Right lobe of liver (tissue), 4 donors: ENCODE measurements around the gene RAB2B.

Experiments used
- POLR2A ChIP-seq: fragments of 450-650 bp; IDR thresholded peaks from one replicate; pipeline ENCODE4 v1.6.1; 2017; ENCODE audit warnings: antibody characterized with exemption, mild to moderate bottlenecking
- TF ChIP-seq, protein P1 (sequence below), 4 donors: fragments of 200-600 bp in 3 of 4; fragments of 450-650 bp in 1 of 4; IDR thresholded peaks; one replicate each; pipeline versions ENCODE4 v1.5.1 to v1.8.0; 2016 to 2022; ENCODE audit warnings: antibody characterized with exemption in 4 of 4, mild to moderate bottlenecking in 2 of 4
- donor health status: DM: no; HTN: no; CAD: no.
- donor health status: DM: no; HTN: no; CAD: no.
- donor health status: DM: no; HTN: yes; CAD: no.

DNA sequence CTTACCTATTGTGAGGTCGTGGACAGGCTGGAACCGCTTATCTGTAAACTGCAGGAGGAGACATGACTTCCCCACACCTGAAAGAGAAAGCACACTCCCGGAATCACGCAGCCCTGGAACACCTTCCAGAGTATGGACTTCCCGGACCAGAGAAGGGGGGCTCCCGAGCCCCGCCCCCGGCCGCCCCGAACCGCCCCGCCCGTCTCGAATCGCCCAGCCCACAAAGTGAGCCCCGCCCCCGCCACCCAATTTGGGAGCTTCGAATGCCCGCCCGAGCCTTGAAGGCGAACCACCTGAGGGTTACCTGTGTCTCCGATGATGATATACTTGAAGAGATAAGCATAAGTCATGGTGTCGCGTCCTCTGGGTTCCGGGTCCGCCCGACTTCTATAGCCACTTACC is 235 bp downstream of the RAB2B start:
- TF ChIP-seq, protein P1, sequence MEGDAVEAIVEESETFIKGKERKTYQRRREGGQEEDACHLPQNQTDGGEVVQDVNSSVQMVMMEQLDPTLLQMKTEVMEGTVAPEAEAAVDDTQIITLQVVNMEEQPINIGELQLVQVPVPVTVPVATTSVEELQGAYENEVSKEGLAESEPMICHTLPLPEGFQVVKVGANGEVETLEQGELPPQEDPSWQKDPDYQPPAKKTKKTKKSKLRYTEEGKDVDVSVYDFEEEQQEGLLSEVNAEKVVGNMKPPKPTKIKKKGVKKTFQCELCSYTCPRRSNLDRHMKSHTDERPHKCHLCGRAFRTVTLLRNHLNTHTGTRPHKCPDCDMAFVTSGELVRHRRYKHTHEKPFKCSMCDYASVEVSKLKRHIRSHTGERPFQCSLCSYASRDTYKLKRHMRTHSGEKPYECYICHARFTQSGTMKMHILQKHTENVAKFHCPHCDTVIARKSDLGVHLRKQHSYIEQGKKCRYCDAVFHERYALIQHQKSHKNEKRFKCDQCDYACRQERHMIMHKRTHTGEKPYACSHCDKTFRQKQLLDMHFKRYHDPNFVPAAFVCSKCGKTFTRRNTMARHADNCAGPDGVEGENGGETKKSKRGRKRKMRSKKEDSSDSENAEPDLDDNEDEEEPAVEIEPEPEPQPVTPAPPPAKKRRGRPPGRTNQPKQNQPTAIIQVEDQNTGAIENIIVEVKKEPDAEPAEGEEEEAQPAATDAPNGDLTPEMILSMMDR (IDR thresholded peaks at IDR 0.05) = no peak
- TF ChIP-seq POLR2A = no peak
